ENCODE measurements around the gene IL33.

DNA sequence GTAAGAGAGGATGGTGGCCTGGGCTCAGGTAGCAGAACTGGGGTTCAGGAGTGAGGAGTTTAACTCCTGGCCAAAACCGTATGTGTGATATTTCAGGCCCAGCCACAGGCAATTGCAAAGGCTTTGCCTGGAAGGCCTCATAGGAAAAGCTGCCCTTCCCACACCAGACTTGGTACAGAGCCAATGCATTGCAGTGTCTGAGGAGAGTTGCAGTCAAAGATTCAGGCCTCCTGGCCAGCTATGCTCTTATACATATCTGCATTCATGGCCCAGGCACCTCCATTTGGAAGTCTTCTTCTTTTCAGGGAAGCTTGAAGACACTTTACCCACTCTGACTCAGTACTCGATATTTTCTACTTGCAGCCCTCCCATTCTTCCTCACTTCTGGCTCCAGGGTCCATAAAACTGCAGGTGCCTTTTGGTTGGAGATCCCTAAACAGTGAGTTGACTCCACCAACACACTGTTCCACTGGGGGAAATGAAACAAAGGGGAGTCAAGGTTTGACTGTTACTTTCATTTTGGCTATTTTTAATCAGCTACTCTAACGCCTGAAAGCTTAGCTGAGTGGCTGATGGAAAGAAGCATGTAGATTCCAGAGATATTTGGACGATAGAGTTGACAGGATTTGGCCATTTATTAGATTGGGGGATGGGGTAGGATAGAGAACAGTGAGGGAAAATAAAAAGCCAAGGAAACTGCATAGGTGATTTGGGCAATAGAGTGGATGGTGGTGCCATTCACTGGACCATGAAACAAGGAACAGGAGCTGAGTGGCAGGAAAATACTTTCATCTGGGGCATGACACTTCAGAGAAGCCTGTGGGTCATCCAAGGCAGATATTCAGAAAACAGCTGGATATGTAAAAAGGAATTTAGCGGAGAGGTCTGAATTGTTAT, 30.6 kb upstream of the IL33 start:
- TF ChIP-seq, protein P1, sequence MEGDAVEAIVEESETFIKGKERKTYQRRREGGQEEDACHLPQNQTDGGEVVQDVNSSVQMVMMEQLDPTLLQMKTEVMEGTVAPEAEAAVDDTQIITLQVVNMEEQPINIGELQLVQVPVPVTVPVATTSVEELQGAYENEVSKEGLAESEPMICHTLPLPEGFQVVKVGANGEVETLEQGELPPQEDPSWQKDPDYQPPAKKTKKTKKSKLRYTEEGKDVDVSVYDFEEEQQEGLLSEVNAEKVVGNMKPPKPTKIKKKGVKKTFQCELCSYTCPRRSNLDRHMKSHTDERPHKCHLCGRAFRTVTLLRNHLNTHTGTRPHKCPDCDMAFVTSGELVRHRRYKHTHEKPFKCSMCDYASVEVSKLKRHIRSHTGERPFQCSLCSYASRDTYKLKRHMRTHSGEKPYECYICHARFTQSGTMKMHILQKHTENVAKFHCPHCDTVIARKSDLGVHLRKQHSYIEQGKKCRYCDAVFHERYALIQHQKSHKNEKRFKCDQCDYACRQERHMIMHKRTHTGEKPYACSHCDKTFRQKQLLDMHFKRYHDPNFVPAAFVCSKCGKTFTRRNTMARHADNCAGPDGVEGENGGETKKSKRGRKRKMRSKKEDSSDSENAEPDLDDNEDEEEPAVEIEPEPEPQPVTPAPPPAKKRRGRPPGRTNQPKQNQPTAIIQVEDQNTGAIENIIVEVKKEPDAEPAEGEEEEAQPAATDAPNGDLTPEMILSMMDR (conservative IDR thresholded peaks at IDR 0.05 in 1 of 2, IDR thresholded peaks at IDR 0.05 in 1 of 2; ENCODE audit: extremely low read depth in 1 of 2, insufficient read depth in 1 of 2, low read depth in 1 of 2, low read length in 2 of 2), result no peak
- TF ChIP-seq EZH2 (IDR thresholded peaks at IDR 0.05; ENCODE audit: borderline replicate concordance, low read length), result no peak
